GM23248 (cell line): ENCODE measurements around the gene POMT2. TPM values are rescaled to one million over a fixed set of nuclear protein-coding genes. Genes with fewer than 3 reads are reported as not detected.

Source experiments
- DNase-seq: peaks from one replicate; pipeline ENCODE4 v3.0.0-alpha.2; 2015
- H2AFZ ChIP-seq: fragments of 200-600 bp; sonication (generic); 2 replicates; pipeline ENCODE4 v1.6.1; 2016; ENCODE audit warnings: antibody characterized with exemption
- H3F3A ChIP-seq: fragments of 200-600 bp; sonication (generic); 2 replicates; pipeline ENCODE4 v1.6.1; 2016; ENCODE audit warnings: mild to moderate bottlenecking, antibody characterized with exemption, mixed run types; ENCODE audit not compliant: insufficient read depth
- H3K27ac ChIP-seq: fragments of 200-600 bp; sonication (generic); 2 replicates; pipeline ENCODE4 v1.5.1; 2016; ENCODE audit warnings: mild to moderate bottlenecking
- H3K27me3 ChIP-seq: fragments of 200-600 bp; sonication (generic); replicated peaks from 2 replicates; pipeline ENCODE4 v1.6.1; 2016; ENCODE audit warnings: mild to moderate bottlenecking; ENCODE audit not compliant: insufficient read depth
- H3K36me3 ChIP-seq: fragments of 200-600 bp; sonication (generic); 2 replicates; pipeline ENCODE4 v1.6.1; 2016; ENCODE audit warnings: low read depth, mild to moderate bottlenecking
- H3K4me1 ChIP-seq: fragments of 200-600 bp; sonication (generic); 2 replicates; pipeline ENCODE4 v1.6.1; 2016; ENCODE audit warnings: mild to moderate bottlenecking; ENCODE audit not compliant: insufficient read depth
- H3K4me2 ChIP-seq: fragments of 200-600 bp; sonication (generic); one replicate; pipeline ENCODE4 v1.6.1; 2016; ENCODE audit warnings: mild to moderate bottlenecking; ENCODE audit not compliant: unreplicated experiment
- H3K4me3 ChIP-seq: fragments of 200-600 bp; sonication (generic); 2 replicates; pipeline ENCODE4 v1.5.1; 2016; ENCODE audit warnings: mild to moderate bottlenecking
- H3K79me2 ChIP-seq: fragments of 200-600 bp; sonication (generic); 2 replicates; pipeline ENCODE4 v1.6.1; 2016; ENCODE audit warnings: mild to moderate bottlenecking; ENCODE audit not compliant: insufficient read depth
- H3K9ac ChIP-seq: fragments of 200-600 bp; sonication (generic); 2 replicates; pipeline ENCODE4 v1.6.1; 2016; ENCODE audit warnings: mild to moderate bottlenecking
- H3K9me2 ChIP-seq: fragments of 200-600 bp; sonication (generic); 2 replicates; pipeline ENCODE4 v1.6.1; 2016; ENCODE audit warnings: mixed run types, mild to moderate bottlenecking, moderate library complexity; ENCODE audit not compliant: insufficient read depth
- H3K9me3 ChIP-seq: fragments of 200-600 bp; sonication (generic); one replicate; pipeline ENCODE4 v1.6.1; 2017; ENCODE audit warnings: low read depth
- H4K20me1 ChIP-seq: fragments of 200-600 bp; sonication (generic); 2 replicates; pipeline ENCODE4 v1.6.0; 2016; ENCODE audit not compliant: insufficient read depth
- EZH2 ChIP-seq: fragments of 200-600 bp; sonication (generic); IDR thresholded peaks from 2 replicates; pipeline ENCODE4 v1.6.1; 2018; ENCODE audit warnings: antibody characterized with exemption, mild to moderate bottlenecking; ENCODE audit not compliant: insufficient read depth, poor library complexity, severe bottlenecking
- EZH2phosphoT487 ChIP-seq: fragments of 200-600 bp; sonication (generic); IDR thresholded peaks from 2 replicates; pipeline ENCODE4 v1.6.1; 2018; ENCODE audit warnings: antibody characterized with exemption, moderate library complexity, mild to moderate bottlenecking, low read depth; ENCODE audit not compliant: insufficient read depth
- WGBS, 2 experiments: methylation state at CpG; one replicate each; pipeline ENCODE4 v1.1.6; 2015 to 2017; ENCODE audit warnings: low lambda C conversion rate in 2 of 2, low coverage in 1 of 2; ENCODE audit errors: missing lambda C conversion rate in 2 of 2; 5-methylcytosine and 5-hydroxymethylcytosine counted together
- in situ Hi-C: fragments of 300-500 bp; cut with MboI; formaldehyde crosslinking; loops from 2 replicates; pipeline ENCODE4 v1.15.0; 2020
- polyA plus RNA-seq: library from polyadenylated mRNA; unstranded; fragments of >200 nt; fragmentation: Nextera tagmentation; extraction: Ambion mirVana; gene quantifications from 2 replicates; pipeline ENCODE4 v1.2.1, GENCODE V29; 2016
- total RNA-seq: library from RNA; depleted of rRNA; stranded (reverse); fragments of >200 nt; shearing (Covaris generic); gene quantifications from 2 replicates; pipeline ENCODE4 v1.2.3, GENCODE V29; 2014

Gene POMT2
- total and polyA plus RNA-seq, 2 experiments from 2014 or later = 20.7 to 28.3 TPM

- WGBS, 2 experiments = 95 to 96% methylated on average over 4 of the region's 4 CpGs
- in situ Hi-C loops = no loop called here
Observed at GRCh38 chr14:77356899-77357298, 36.2 kb upstream of the POMT2 start.

DNA sequence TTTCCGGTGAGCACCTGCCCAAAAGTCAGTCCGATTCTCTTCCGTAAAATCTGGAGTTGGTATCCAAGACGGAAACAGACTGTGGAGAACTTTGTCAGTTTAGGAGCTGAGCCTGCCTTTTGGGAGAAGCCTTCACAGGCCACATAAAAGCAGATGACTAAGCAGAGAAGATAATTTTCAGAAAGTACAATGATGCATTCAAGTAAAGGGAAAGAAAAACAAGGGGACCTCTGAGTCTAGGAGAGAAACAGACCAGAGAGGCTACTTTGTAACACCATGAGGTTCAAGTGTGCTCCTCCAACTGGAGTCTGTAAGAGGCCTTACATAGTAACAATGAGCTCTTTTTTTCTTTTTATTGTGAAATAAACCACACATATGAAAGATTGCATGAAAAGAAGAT is 35.1 kb upstream of the POMT2 start:
- 97 to 98% methylated on average over 4 of the region's 4 CpGs for WGBS, 2 experiments
- H3K36me3 ChIP-seq = no peaks in the 10 kb centered on the region

More at GRCh38 chr14:77356899-77357298, 36.2 kb upstream of the POMT2 start:
- no peak overlapping the region for H2AFZ ChIP-seq
- H3K4me1 ChIP-seq = no peaks in the 10 kb centered on the region; the same call in 1 of the 2 replicates
- 0 out of 2 replicates have a peak, but pooled peaks cover 10% of the 10 kb centered on the region for H3K79me2 ChIP-seq
- no peaks in the 10 kb centered on the region for H3F3A ChIP-seq
- no peaks in the 10 kb centered on the region for H4K20me1 ChIP-seq
- TF ChIP-seq EZH2phosphoT487 (no peak), EZH2 (no peak)
- no peaks in the 10 kb centered on the region for H3K9me2 ChIP-seq
- DNase-seq = no peak
- no peak overlapping the region for H3K4me3 ChIP-seq
- H3K4me2 ChIP-seq = no peak overlapping the region
- H3K36me3 ChIP-seq = no peaks in the 10 kb centered on the region
- no peak overlapping the region for H3K9ac ChIP-seq
- no peak overlapping the region for H3K27ac ChIP-seq
- no peaks in the 10 kb centered on the region for H3K9me3 ChIP-seq
- no peaks in the 10 kb centered on the region for H3K27me3 ChIP-seq

DNA sequence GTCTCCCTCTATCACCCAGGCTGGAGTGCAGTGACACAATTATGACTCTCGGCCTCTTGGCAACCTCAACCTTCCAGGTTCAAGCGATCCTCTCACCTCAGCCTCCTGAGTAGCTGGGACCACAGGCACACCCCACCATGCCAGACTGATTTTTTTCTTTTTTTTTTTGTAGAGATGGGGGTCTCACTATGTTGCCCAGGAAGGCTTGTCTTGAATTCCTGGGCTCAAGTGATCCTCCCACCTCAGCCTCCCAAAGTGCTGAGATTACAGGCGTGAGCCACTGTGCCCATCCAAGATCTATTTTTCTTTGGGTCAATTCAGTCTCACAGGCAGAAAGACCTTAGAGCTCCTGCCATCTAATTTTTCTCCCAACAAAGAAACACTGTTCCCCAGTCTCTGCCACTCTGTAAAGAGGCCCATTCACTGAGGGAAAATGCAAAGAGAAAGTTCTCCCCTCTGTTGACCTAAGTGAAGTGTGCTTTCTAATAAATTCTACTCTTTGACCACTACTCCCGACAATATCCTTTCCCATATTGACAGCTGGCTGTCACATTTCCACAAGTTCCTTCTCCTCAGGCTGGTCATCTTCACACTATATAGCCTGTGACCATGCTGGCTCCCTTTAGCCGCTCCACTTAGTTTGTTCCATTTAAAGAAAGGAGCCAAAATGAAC is 32.9 kb upstream of the POMT2 start:
- 94 to 96% methylated on average over 5 of the region's 5 CpGs for whole genome bisulfite sequencing, 2 experiments
- Histone ChIP-seq H3K27ac (no peak overlapping the region), H3K4me1 (no peaks in the 10 kb centered on the region; the same call in 1 of the 2 replicates), H3K79me2 (no peaks in the 10 kb centered on the region), H3K4me2 (no peak overlapping the region), H3K27me3 (no peaks in the 10 kb centered on the region), H4K20me1 (no peaks in the 10 kb centered on the region), H2AFZ (no peak overlapping the region), H3K9me2 (no peaks in the 10 kb centered on the region), H3K4me3 (no peak overlapping the region), H3F3A (no peaks in the 10 kb centered on the region), H3K9me3 (no peaks in the 10 kb centered on the region), H3K36me3 (peaks cover 7% of the 10 kb centered on the region; the same call in 1 of the 2 replicates), H3K9ac (no peak overlapping the region)
- TF ChIP-seq EZH2phosphoT487 (no peak), EZH2 (no peak)
- no peak for DNase-seq
- in situ Hi-C loops = no loop called here

More for the DNA sequence above, 35.1 kb upstream of the POMT2 start:
- H3F3A ChIP-seq = no peaks in the 10 kb centered on the region
- no peaks in the 10 kb centered on the region for H3K9me2 ChIP-seq
- no peaks in the 10 kb centered on the region for H3K79me2 ChIP-seq
- no peak overlapping the region for H3K9ac ChIP-seq
- in situ Hi-C loops = no loop called here
- H3K4me1 ChIP-seq = no peaks in the 10 kb centered on the region; the same call in 1 of the 2 replicates
- no peak overlapping the region for H3K27ac ChIP-seq
- peak; percentile 20 for DNase-seq
- no peaks in the 10 kb centered on the region for H4K20me1 ChIP-seq
- no peak overlapping the region for H3K4me3 ChIP-seq
- no peaks in the 10 kb centered on the region for H3K9me3 ChIP-seq
- H3K4me2 ChIP-seq = no peak overlapping the region
- no peak overlapping the region for H2AFZ ChIP-seq
- no peak for TF ChIP-seq EZH2phosphoT487
- no peak for TF ChIP-seq EZH2
- H3K27me3 ChIP-seq = no peaks in the 10 kb centered on the region

DNA sequence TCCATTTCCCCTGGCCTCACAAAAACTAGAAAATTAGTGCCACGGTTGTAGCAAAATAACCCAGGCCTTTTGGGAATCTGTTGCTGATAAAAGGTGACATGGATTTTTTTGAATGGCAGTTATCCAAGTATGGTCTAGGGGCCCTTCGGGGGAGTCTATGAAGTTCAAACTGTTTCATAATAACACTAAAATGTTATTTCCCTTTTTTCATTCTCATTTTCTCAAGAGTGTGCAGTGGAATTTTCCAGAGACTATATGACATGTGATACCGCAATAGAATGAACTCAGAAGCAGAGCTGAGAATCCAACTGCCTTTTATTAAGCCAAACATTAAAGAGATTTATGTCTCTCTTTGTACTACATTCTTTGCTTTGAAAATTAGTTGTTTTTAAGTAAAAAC is 27.1 kb upstream of the POMT2 start:
- in situ Hi-C loops = no loop called here
- H3K27me3 ChIP-seq = no peaks in the 10 kb centered on the region
- no peak overlapping the region for H3K27ac ChIP-seq
- H3F3A ChIP-seq = no peaks in the 10 kb centered on the region
- H2AFZ ChIP-seq = no peak overlapping the region
- H3K4me3 ChIP-seq = no peak overlapping the region
- H3K4me1 ChIP-seq = no peaks in the 10 kb centered on the region
- H3K9me2 ChIP-seq = no peaks in the 10 kb centered on the region
- no peaks in the 10 kb centered on the region for H3K9me3 ChIP-seq
- H3K79me2 ChIP-seq = no peaks in the 10 kb centered on the region
- H3K36me3 ChIP-seq = peaks cover 7% of the 10 kb centered on the region; the same call in 1 of the 2 replicates
- 51 to 56% methylated on average over 3 of the region's 3 CpGs for whole genome bisulfite sequencing, 2 experiments
- H3K4me2 ChIP-seq = no peak overlapping the region
- no peak overlapping the region for H3K9ac ChIP-seq
- DNase-seq = no peak
- no peaks in the 10 kb centered on the region for H4K20me1 ChIP-seq
- TF ChIP-seq EZH2 = no peak
